Stimulated activated CD8-positive, alpha-beta memory T cell treated with anti-CD3 and anti-CD28 coated beads, Interleukin-15, amount 100 ng/mL, for 4 hours (primary cell): Measurements from ENCODE around the gene UBE2D2.

Experiments
- DNase-seq, 2 donors: peaks; one replicate each; pipeline ENCODE4 v3.0.0-alpha.2; 2020; ENCODE audit warnings: low read depth in 2 of 2

Gene UBE2D2

GRCh38 chr5:139636207-139636792 is 75.2 kb downstream of the UBE2D2 start:
- no peak for DNase-seq

GRCh38 chr5:139636975-139637408 is 75.9 kb downstream of the UBE2D2 start:
- no peak for DNase-seq

- DNase-seq, result no peak
Measured at GRCh38 chr5:139637438-139638089, 76.4 kb downstream of the UBE2D2 start.

GRCh38 chr5:139638090-139638735 is 77.1 kb downstream of the UBE2D2 start:
- DNase-seq, result no peak

GRCh38 chr5:139638736-139639618 is 77.8 kb downstream of the UBE2D2 start:
- DNase-seq, result no peak

GRCh38 chr5:139639619-139640380 is 78.7 kb downstream of the UBE2D2 start:
- no peak for DNase-seq

GRCh38 chr5:139640421-139641115 is 79.4 kb downstream of the UBE2D2 start:
- no peak for DNase-seq

- no peak for DNase-seq
Measured at GRCh38 chr5:139641116-139642080, 80.3 kb downstream of the UBE2D2 start.

- DNase-seq, result no peak
Measured at GRCh38 chr5:139642213-139642612, 81.1 kb downstream of the UBE2D2 start.

GRCh38 chr5:139642891-139643871 is 82.0 kb downstream of the UBE2D2 start:
- DNase-seq, result no peak

GRCh38 chr5:139644001-139644456 is 82.9 kb downstream of the UBE2D2 start:
- DNase-seq, result no peak

GRCh38 chr5:139644646-139645429 is 83.7 kb downstream of the UBE2D2 start:
- no peak for DNase-seq

GRCh38 chr5:139645430-139645871 is 84.3 kb downstream of the UBE2D2 start:
- no peak for DNase-seq

GRCh38 chr5:139646111-139646510 is 85.0 kb downstream of the UBE2D2 start:
- DNase-seq, result no peak

GRCh38 chr5:139646912-139647505 is 85.9 kb downstream of the UBE2D2 start:
- DNase-seq, result no peak

- DNase-seq, result no peak
Measured at GRCh38 chr5:139647506-139648204, 86.5 kb downstream of the UBE2D2 start.
